HCT116 (cell line): Measurements from ENCODE around the gene EEF2KMT. TPM values are rescaled to one million over a fixed set of nuclear protein-coding genes. Genes with fewer than 3 reads are reported as not detected.

Experiments
- ATAC-seq: fragments of 200-7000 bp; cut with Tn5 transposase; 2 replicates; pipeline ENCODE4 v1.9.1; 2020; ENCODE audit warnings: mild to moderate bottlenecking, moderate library complexity
- BruUV-seq: library from RNA; stranded (reverse); fragments of 400-500 nt; replicated peaks from 2 replicates; lab custom pipeline; 2021; lab: Mats Ljungman, UMichigan
- CTCF ChIA-PET: fragments of 300-600 bp; sonication (Branson Sonifier 250); formaldehyde crosslinking; loops from one replicate; lab custom pipeline; 2021; ENCODE audit warnings: antibody characterized with exemption; lab: Charles Lee
- POLR2A ChIA-PET: fragments of 300-600, 350-600 bp; sonication (Branson Sonifier 250); formaldehyde crosslinking; loops from one replicate; lab custom pipeline; 2021; ENCODE audit warnings: antibody characterized with exemption; lab: Charles Lee
- RAD21 ChIA-PET, 2 experiments: fragments of 300-600 bp; sonication (Branson Sonifier 250); formaldehyde crosslinking; loops; one replicate each; lab custom pipeline; 2023; ENCODE audit warnings: low total read pairs in 2 of 2; ENCODE audit not compliant: uncharacterized antibody in 2 of 2, unreplicated experiment in 2 of 2, low non-redundant PET in 1 of 2; lab: Charles Lee
- DNase-seq: peaks from one replicate; pipeline ENCODE4 v3.0.0-alpha.2; 2010; ENCODE audit warnings: low read depth, low spot score
- H2AFZ ChIP-seq: fragments of 200-600 bp; shearing (Covaris generic), sonication (generic); 2 replicates; pipeline ENCODE4 v1.6.1; 2017; ENCODE audit warnings: low read depth, mixed run types, mixed read lengths, antibody characterized with exemption, low read length; ENCODE audit not compliant: poor library complexity, severe bottlenecking
- H3K27ac ChIP-seq: 2 replicates; pipeline ENCODE4 v1.5.1; 2012; ENCODE audit warnings: low read depth, low read length
- H3K27me3 ChIP-seq: fragments of 200-600 bp; sonication (generic); 2 replicates; pipeline ENCODE4 v1.6.1; 2016; ENCODE audit warnings: mixed run types, low read length, mixed read lengths; ENCODE audit not compliant: insufficient read depth
- H3K36me3 ChIP-seq, 2 experiments: fragments of 200-500 bp in 1 of 2; fragments of 200-600 bp in 1 of 2; sonication (Bioruptor generic) in 1 of 2; sonication (generic) in 1 of 2; 2 replicates each; pipeline versions ENCODE4 v1.5.1 to v1.6.1; 2014 to 2016; ENCODE audit warnings: low read length in 2 of 2, inconsistent platforms in 1 of 2, mixed read lengths in 1 of 2, mixed run types in 1 of 2; ENCODE audit not compliant: insufficient read depth in 2 of 2, control insufficient read depth in 1 of 2
- H3K4me1 ChIP-seq, 2 experiments: fragments of 200-600 bp in 1 of 2; sonication (generic) in 1 of 2; 2 replicates each; pipeline versions ENCODE4 v1.5.1 to v1.6.1; 2012 to 2017; ENCODE audit warnings: low read length in 2 of 2, inconsistent platforms in 1 of 2, mild to moderate bottlenecking in 1 of 2, mixed read lengths in 1 of 2, mixed run types in 1 of 2, moderate library complexity in 1 of 2; ENCODE audit not compliant: insufficient read depth in 2 of 2, control insufficient read depth in 1 of 2
- H3K4me2 ChIP-seq: fragments of 200-600 bp; sonication (generic); 2 replicates; pipeline ENCODE4 v1.6.1; 2017; ENCODE audit warnings: mixed run types, low read length, mixed read lengths
- H3K4me3 ChIP-seq, 2 experiments: fragments of 200-600 bp in 1 of 2; sonication (generic) in 1 of 2; replicated peaks in 1 of 2; 2 replicates each; pipeline ENCODE4 v1.5.1; 2011 to 2016; ENCODE audit warnings: low read length in 2 of 2, control low read depth in 1 of 2, low read depth in 1 of 2, mild to moderate bottlenecking in 1 of 2, mixed read lengths in 1 of 2, mixed run types in 1 of 2
- H3K79me2 ChIP-seq: fragments of 200-600 bp; sonication (generic); 2 replicates; pipeline ENCODE4 v1.6.1; 2017; ENCODE audit warnings: mild to moderate bottlenecking, mixed run types, low read length, moderate library complexity, mixed read lengths; ENCODE audit not compliant: insufficient read depth
- H3K9ac ChIP-seq: fragments of 200-600 bp; sonication (generic); 2 replicates; pipeline ENCODE4 v1.6.1; 2016; ENCODE audit warnings: low read length, mixed read lengths
- H3K9me2 ChIP-seq: fragments of 200-600 bp; sonication (generic), shearing (Covaris generic); 2 replicates; pipeline ENCODE4 v1.6.1; 2017; ENCODE audit warnings: mixed run types, mild to moderate bottlenecking, moderate library complexity; ENCODE audit not compliant: insufficient read depth
- H3K9me3 ChIP-seq, 2 experiments: fragments of 200-500 bp in 1 of 2; fragments of 200-600 bp in 1 of 2; sonication (Bioruptor generic) in 1 of 2; sonication (generic) in 1 of 2; 2 replicates each; pipeline ENCODE4 v1.6.1; 2014 to 2017; ENCODE audit warnings: low read length in 2 of 2, mixed read lengths in 2 of 2, inconsistent platforms in 1 of 2, low read depth in 1 of 2, mild to moderate bottlenecking in 1 of 2, mixed run types in 1 of 2, moderate library complexity in 1 of 2; ENCODE audit not compliant: control insufficient read depth in 1 of 2, insufficient read depth in 1 of 2
- H4K20me1 ChIP-seq: fragments of 200-600 bp; sonication (generic), shearing (Covaris generic); 2 replicates; pipeline ENCODE4 v1.6.1; 2017; ENCODE audit warnings: mixed run types, mild to moderate bottlenecking, moderate library complexity; ENCODE audit not compliant: insufficient read depth
- EZH2 ChIP-seq: fragments of 200-600 bp; sonication (generic); IDR thresholded peaks from 2 replicates; pipeline ENCODE4 v1.6.1; 2017; ENCODE audit warnings: antibody characterized with exemption, mixed run types
- MAX ChIP-seq: IDR thresholded peaks from 2 replicates; pipeline ENCODE4 v1.6.1; 2012
- SIN3A ChIP-seq: IDR thresholded peaks from 2 replicates; pipeline ENCODE4 v1.6.1; 2012; ENCODE audit warnings: low read depth
- SP1 ChIP-seq: IDR thresholded peaks from 2 replicates; pipeline ENCODE4 v1.6.1; 2012; ENCODE audit warnings: low read depth
- SRF ChIP-seq: IDR thresholded peaks from 2 replicates; pipeline ENCODE4 v1.6.1; 2012; ENCODE audit warnings: low read depth
- TCF7L2 ChIP-seq: IDR thresholded peaks from 2 replicates; pipeline ENCODE4 v1.7.0; 2011; ENCODE audit warnings: borderline replicate concordance, inconsistent platforms; ENCODE audit not compliant: insufficient read depth, insufficient read length; ENCODE audit errors: extremely low read depth
- ZBTB33 ChIP-seq: IDR thresholded peaks from 2 replicates; pipeline ENCODE4 v1.6.1; 2011; ENCODE audit warnings: mild to moderate bottlenecking, low read length, moderate library complexity; ENCODE audit not compliant: insufficient replicate concordance; ENCODE audit errors: extremely low read depth
- ZFX ChIP-seq: fragments of 450-650 bp; IDR thresholded peaks from 2 replicates; pipeline ENCODE4 v1.6.1; 2017
- intact Hi-C: fragments of 100-400 bp; cut with micrococcal nuclease; formaldehyde crosslinking; loops from 2 replicates; pipeline ENCODE4 v1.10.0; 2022
- total RNA-seq: library from RNA; stranded (reverse); gene quantifications from one replicate; pipeline ENCODE4 v1.2.1, GENCODE V29; 2021; ENCODE audit not compliant: unreplicated experiment

Gene EEF2KMT
- total RNA-seq, 1 experiment from 2014 or later = 25.6 TPM

- Histone ChIP-seq H3K4me3 (no peak overlapping the region), H3K27me3 (peaks cover 11% of the 10 kb centered on the region; the same call in 1 of the 2 replicates), H3K9me2 (no peaks in the 10 kb centered on the region), H3K36me3 (no peaks in the 10 kb centered on the region)
- no TSS peak for BruUV-seq
- ChIA-PET RAD21 (interaction anchor here in 1 of 2 experiments (0.6 kb wide), 1 partner anchor 42 kb away, joined by 3 read pairs; no protein-coding TSS in a partner anchor), CTCF (no interaction called here)
- no peak for DNase-seq
- TF ChIP-seq ZFX (no peak), ZBTB33 (no peak), SP1 (no peak), SRF (no peak), TCF7L2 (no peak), EZH2 (no peak), MAX (no peak), SIN3A (no peak)
- TF ChIP-seq, all 23 proteins: peak for 0
- Histone ChIP-seq H3K9me3 (no peaks in the 10 kb centered on the region), H3K27ac (no peak overlapping the region), H3K79me2 (no peaks in the 10 kb centered on the region), H3K9ac (no peak overlapping the region), H4K20me1 (no peaks in the 10 kb centered on the region), H2AFZ (no peak overlapping the region), H3K4me2 (no peak overlapping the region), H3K4me1 (no peaks in the 10 kb centered on the region)
- POLR2A ChIA-PET = no interaction called here
- ATAC-seq = no peak
- intact Hi-C loops = no loop called here
Observed at GRCh38 chr16:5062051-5062450, 35.5 kb downstream of the EEF2KMT start.
